ENCODE measurements around the gene HSPA1L.
"Not testable (repeated sequence)": the region's sequence is repeated elsewhere in the genome, so short reads cannot be mapped to it uniquely, and the experiment has no call there.

- not testable (repeated sequence) for TF ChIP-seq POLR2A (IDR thresholded peaks at IDR 0.05)
- TF ChIP-seq, protein P1, sequence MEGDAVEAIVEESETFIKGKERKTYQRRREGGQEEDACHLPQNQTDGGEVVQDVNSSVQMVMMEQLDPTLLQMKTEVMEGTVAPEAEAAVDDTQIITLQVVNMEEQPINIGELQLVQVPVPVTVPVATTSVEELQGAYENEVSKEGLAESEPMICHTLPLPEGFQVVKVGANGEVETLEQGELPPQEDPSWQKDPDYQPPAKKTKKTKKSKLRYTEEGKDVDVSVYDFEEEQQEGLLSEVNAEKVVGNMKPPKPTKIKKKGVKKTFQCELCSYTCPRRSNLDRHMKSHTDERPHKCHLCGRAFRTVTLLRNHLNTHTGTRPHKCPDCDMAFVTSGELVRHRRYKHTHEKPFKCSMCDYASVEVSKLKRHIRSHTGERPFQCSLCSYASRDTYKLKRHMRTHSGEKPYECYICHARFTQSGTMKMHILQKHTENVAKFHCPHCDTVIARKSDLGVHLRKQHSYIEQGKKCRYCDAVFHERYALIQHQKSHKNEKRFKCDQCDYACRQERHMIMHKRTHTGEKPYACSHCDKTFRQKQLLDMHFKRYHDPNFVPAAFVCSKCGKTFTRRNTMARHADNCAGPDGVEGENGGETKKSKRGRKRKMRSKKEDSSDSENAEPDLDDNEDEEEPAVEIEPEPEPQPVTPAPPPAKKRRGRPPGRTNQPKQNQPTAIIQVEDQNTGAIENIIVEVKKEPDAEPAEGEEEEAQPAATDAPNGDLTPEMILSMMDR (IDR thresholded peaks at IDR 0.05): not testable (repeated sequence)
Measured at GRCh38 chr6:31801031-31801927, 13.8 kb downstream of the HSPA1L start.
